Sigmoid colon (tissue), 4 donors: Measurements from ENCODE around the gene APOL2.

Experiments used
- CTCF ChIP-seq, 4 experiments: fragments of 450-650 bp in 3 of 4; fragments of 200-600 bp in 1 of 4; IDR thresholded peaks; one replicate each; pipeline ENCODE4 v1.5.1; 2016 to 2019; ENCODE audit warnings: antibody characterized with exemption in 4 of 4, mild to moderate bottlenecking in 3 of 4, moderate library complexity in 2 of 4
- EP300 ChIP-seq, 4 donors: sonication (generic); formaldehyde crosslinking; IDR thresholded peaks; one replicate each; pipeline ENCODE4 v1.6.1; 2017; ENCODE audit warnings: antibody characterized with exemption in 4 of 4
- POLR2A ChIP-seq, 2 donors: fragments of 450-650 bp; IDR thresholded peaks; one replicate each; pipeline ENCODE4 v1.6.1; 2016; ENCODE audit warnings: antibody characterized with exemption in 2 of 2, mild to moderate bottlenecking in 2 of 2, moderate library complexity in 2 of 2

DNA sequence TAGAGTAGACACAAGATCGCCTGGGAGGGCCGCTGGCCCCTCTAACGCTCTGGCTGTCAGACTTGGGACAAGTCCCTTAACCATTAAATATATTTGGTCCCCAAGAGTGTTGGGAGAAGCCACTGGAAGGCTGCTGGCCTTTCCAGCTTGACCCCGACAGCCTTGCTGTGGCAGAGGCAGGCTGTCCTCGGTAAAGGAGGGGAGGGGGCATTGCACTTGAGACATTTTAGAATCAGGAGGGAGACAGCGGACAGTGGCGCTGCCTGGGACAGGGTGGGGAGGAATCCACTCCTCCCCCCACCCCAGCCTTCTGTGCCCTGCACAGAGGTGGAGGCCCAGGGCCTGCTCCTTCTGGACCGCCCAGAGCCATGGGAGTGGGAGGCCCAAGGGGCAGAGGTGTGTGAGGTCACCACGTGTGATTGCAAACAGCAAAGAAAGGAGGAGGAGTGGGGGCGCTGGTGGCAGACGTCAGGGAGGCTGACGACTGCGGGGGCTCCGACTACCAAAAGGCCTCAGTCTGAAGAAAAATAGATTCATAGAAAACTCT is 42.5 kb upstream of the APOL2 start:
- TF ChIP-seq CTCF (IDR thresholded peaks at IDR 0.05) = no peak
- TF ChIP-seq EP300 (IDR thresholded peaks at IDR 0.05) = no peak
- no peak for TF ChIP-seq POLR2A (IDR thresholded peaks at IDR 0.05)
